MCF 10A (cell line): ENCODE results near the gene DNAAF6. TPM values are rescaled to one million over a fixed set of nuclear protein-coding genes. Genes with fewer than 3 reads are reported as not detected.

ENCODE experiments used
- BruUV-seq: library from RNA; stranded (reverse); fragments of 400-500 nt; replicated peaks from 2 replicates; lab custom pipeline; 2021; lab: Mats Ljungman, UMichigan
- CTCF ChIA-PET: fragments of 300-600 bp; sonication (Branson Sonifier 250); formaldehyde crosslinking; extraction: SDS; loops from one replicate; lab custom pipeline; 2021; ENCODE audit warnings: antibody characterized with exemption, inconsistent platforms; lab: Yijun Ruan, JAX
- POLR2A ChIA-PET: fragments of 300-600, 350-650 bp; sonication (Branson Sonifier 250); formaldehyde crosslinking; extraction: SDS; loops from one replicate; lab custom pipeline; 2020; ENCODE audit warnings: antibody characterized with exemption, inconsistent platforms; lab: Yijun Ruan, JAX
- DNase-seq: peaks from one replicate; pipeline ENCODE4 v3.0.0-alpha.2; 2018; ENCODE audit not compliant: unreplicated experiment
- H3K27ac Mint-ChIP-seq: one replicate; pipeline ENCODE4 v1.8.0; 2022; ENCODE audit warnings: mild to moderate bottlenecking, low read depth, mixed read lengths; ENCODE audit not compliant: unreplicated experiment
- H3K27me3 Mint-ChIP-seq: one replicate; pipeline ENCODE4 v1.8.0; 2022; ENCODE audit warnings: mixed read lengths; ENCODE audit not compliant: insufficient read depth, unreplicated experiment
- H3K36me3 Mint-ChIP-seq: one replicate; pipeline ENCODE4 v1.8.0; 2022; ENCODE audit warnings: mild to moderate bottlenecking, moderate library complexity, mixed read lengths; ENCODE audit not compliant: insufficient read depth, unreplicated experiment
- H3K4me1 Mint-ChIP-seq: one replicate; pipeline ENCODE4 v1.8.0; 2022; ENCODE audit warnings: mixed read lengths; ENCODE audit not compliant: insufficient read depth, unreplicated experiment
- H3K4me3 Mint-ChIP-seq: one replicate; pipeline ENCODE4 v1.8.0; 2022; ENCODE audit warnings: mild to moderate bottlenecking, moderate library complexity, mixed read lengths; ENCODE audit not compliant: unreplicated experiment
- H3K9me3 Mint-ChIP-seq: one replicate; pipeline ENCODE4 v1.8.0; 2022; ENCODE audit warnings: mixed read lengths; ENCODE audit not compliant: unreplicated experiment
- intact Hi-C: fragments of 100-400 bp; cut with micrococcal nuclease; formaldehyde crosslinking; loops from 2 replicates; pipeline ENCODE4 v1.14.1; 2022
- total RNA-seq: library from RNA; stranded (reverse); gene quantifications from 2 replicates; pipeline ENCODE4 v1.2.3, GENCODE V29; 2022
- TF ChIP-seq, protein P1 (sequence below): fragments of 200-600 bp; IDR thresholded peaks from one replicate; pipeline ENCODE4 v1.8.0; 2022; ENCODE audit warnings: antibody characterized with exemption, mild to moderate bottlenecking; ENCODE audit not compliant: unreplicated experiment

Gene DNAAF6
- total RNA-seq, 1 experiment from 2014 or later, result not detected

DNA sequence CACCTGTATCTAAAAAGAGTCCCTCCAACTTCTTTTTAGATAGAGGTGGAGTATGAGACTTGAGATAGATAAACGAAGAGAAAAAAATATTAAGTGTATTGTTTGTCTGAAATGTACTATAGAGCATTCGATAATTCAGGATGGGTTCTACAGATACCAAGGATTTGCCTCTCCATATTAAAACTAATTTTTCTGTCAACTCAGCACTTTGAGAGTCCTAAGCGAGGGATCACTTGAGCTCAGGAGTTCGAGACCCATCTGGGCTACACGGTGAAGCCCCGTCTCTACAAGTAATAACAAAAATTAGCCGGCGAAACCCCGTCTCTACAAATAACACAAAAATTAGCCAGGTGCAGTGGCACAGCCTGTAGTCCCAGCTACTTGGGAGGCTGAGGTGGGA lies 1.5 kb downstream of the DNAAF6 start:
- Mint-ChIP-seq H3K27me3 (peaks cover 22% of the 10 kb centered on the region), H3K4me1 (peaks cover 9% of the 10 kb centered on the region), H3K36me3 (no peaks in the 10 kb centered on the region), H3K9me3 (peaks cover 8% of the 10 kb centered on the region), H3K4me3 (no peak overlapping the region), H3K27ac (no peak overlapping the region)
- POLR2A ChIA-PET, result no interaction called here
- DNase-seq, result no peak
- BruUV-seq, result no TSS peak
- CTCF ChIA-PET, result no interaction called here
- intact Hi-C loops, result loop anchor here (5.0 kb wide), 2 partner anchors 91 to 106 kb away; partner anchors contain the start of gene RBM41
- TF ChIP-seq, protein P1, sequence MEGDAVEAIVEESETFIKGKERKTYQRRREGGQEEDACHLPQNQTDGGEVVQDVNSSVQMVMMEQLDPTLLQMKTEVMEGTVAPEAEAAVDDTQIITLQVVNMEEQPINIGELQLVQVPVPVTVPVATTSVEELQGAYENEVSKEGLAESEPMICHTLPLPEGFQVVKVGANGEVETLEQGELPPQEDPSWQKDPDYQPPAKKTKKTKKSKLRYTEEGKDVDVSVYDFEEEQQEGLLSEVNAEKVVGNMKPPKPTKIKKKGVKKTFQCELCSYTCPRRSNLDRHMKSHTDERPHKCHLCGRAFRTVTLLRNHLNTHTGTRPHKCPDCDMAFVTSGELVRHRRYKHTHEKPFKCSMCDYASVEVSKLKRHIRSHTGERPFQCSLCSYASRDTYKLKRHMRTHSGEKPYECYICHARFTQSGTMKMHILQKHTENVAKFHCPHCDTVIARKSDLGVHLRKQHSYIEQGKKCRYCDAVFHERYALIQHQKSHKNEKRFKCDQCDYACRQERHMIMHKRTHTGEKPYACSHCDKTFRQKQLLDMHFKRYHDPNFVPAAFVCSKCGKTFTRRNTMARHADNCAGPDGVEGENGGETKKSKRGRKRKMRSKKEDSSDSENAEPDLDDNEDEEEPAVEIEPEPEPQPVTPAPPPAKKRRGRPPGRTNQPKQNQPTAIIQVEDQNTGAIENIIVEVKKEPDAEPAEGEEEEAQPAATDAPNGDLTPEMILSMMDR, result no peak

DNA sequence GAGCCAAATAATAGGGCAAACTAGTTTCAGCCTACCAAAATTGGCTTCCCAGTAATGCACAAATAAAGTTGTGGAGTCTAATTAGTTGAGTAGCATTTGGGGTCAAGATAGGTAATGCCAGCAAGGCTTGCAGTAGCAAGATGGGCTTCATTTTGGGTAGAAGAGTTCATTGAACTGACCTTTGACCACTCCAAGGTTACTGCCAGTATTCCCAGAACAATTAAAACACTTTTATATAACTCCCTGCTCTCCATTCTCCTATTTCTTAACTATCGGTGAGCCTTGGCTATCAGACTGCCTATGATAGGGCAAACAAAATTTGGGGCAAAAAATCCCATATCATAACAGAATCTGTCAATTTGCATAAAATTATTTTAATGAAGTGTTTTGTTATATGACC lies 7.1 kb downstream of the DNAAF6 start:
- POLR2A ChIA-PET, result no interaction called here
- BruUV-seq, result no TSS peak
- H3K36me3 Mint-ChIP-seq, result no peaks in the 10 kb centered on the region
- no peak overlapping the region for H3K4me3 Mint-ChIP-seq
- CTCF ChIA-PET, result no interaction called here
- H3K4me1 Mint-ChIP-seq, result peaks cover 9% of the 10 kb centered on the region
- peaks cover 48% of the 10 kb centered on the region for H3K27me3 Mint-ChIP-seq
- no peaks in the 10 kb centered on the region for H3K9me3 Mint-ChIP-seq
- intact Hi-C loops, result no loop called here
- no peak for DNase-seq
- TF ChIP-seq, protein P1, result no peak
- H3K27ac Mint-ChIP-seq, result no peak overlapping the region

DNA sequence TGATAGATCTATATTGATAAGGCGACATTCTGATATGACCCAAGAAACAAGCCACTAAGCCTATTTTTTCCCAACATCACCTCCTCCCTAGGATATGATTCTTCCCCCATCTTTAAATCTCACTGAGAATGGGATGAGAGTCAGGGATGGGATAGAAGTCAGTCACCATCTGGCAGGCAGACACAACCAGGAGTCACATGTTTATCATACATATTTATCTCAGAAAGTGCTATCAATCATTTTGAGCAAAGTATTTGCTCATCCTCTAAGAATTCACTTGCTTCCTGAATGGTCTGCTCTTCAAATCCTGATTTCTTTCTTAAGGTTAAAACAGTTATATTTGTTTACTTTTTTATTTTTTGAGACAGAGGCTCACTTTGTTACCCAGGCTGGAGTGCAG lies 20.3 kb downstream of the DNAAF6 start:
- POLR2A ChIA-PET, result no interaction called here
- H3K27ac Mint-ChIP-seq, result no peak overlapping the region
- TF ChIP-seq, protein P1, result no peak
- peaks cover 57% of the 10 kb centered on the region for H3K27me3 Mint-ChIP-seq
- no peaks in the 10 kb centered on the region for H3K9me3 Mint-ChIP-seq
- intact Hi-C loops, result no loop called here
- no peaks in the 10 kb centered on the region for H3K4me1 Mint-ChIP-seq
- BruUV-seq, result no TSS peak
- no peak overlapping the region for H3K4me3 Mint-ChIP-seq
- DNase-seq, result no peak
- CTCF ChIA-PET, result no interaction called here
- H3K36me3 Mint-ChIP-seq, result no peaks in the 10 kb centered on the region

DNA sequence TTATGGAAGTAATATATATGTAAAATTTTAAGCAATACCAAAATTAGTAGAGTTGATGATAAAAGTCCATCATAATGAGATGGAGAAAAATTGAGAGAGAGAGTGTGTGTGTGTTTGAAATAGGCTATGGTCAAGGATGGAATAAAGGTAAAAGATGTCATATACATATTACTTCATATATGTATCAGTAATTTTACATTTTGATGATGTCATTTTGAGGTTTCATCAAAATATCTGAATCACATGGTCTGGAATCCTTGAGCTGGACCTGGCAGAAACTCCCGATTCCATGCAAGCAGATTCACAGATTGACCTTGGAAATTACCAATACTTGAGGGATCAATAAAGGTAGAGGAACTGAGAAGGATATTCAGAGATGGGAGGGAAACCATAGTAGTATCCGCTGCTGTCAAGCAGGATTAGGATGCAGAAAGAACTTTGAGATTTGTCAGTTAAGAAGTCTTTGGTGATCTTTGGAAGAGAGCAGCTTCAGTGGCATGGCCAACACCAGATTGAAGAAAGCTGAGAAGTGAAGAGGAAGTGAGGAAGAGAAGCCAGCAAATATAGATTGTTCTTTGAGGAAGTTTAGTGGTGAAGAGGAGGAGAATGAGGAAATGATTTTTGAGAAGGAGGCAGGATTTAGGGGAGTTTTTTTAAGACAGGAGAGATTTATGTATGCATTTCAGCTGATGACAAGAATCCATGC lies 21.5 kb downstream of the DNAAF6 start:
- DNase-seq, result no peak
- Mint-ChIP-seq H3K4me3 (no peak overlapping the region), H3K36me3 (no peaks in the 10 kb centered on the region), H3K27me3 (peaks cover 46% of the 10 kb centered on the region), H3K27ac (no peak overlapping the region), H3K9me3 (no peaks in the 10 kb centered on the region), H3K4me1 (no peaks in the 10 kb centered on the region)
- CTCF ChIA-PET, result interaction anchor here (0.6 to 0.9 kb wide), 3 partner anchors 10 to 79 kb away, joined by 3 read pairs; no protein-coding TSS in a partner anchor
- TF ChIP-seq, protein P1, result no peak
- intact Hi-C loops, result no loop called here
- POLR2A ChIA-PET, result no interaction called here
- BruUV-seq, result no TSS peak
